Putamen (tissue), 1 donor: ENCODE data around the gene RPRD1B.
"Not testable (repeated sequence)": the region's sequence is repeated elsewhere in the genome, so short reads cannot be mapped to it uniquely, and the experiment has no call there.

Experiments used
- DNase-seq: peaks from one replicate; pipeline ENCODE4 v3.0.0-alpha.2; 2016; ENCODE audit warnings: low spot score

Gene RPRD1B

DNA sequence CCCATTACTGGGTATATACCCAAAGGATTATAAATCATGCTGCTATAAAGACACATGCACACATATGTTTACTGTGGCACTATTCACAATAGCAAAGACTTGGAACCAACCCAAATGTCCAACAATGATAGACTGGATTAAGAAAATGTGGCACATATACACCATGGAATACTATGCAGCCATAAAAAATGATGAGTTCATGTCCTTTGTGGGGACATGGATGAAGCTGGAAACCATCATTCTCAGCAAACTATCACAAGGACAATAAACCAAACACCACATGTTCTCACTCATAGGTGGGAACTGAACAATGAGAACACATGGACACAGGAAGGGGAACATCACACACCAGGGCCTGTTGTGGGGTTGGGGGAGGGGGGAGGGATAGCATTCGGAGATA, 73.8 kb downstream of the RPRD1B start:
- not testable (repeated sequence) for DNase-seq

DNA sequence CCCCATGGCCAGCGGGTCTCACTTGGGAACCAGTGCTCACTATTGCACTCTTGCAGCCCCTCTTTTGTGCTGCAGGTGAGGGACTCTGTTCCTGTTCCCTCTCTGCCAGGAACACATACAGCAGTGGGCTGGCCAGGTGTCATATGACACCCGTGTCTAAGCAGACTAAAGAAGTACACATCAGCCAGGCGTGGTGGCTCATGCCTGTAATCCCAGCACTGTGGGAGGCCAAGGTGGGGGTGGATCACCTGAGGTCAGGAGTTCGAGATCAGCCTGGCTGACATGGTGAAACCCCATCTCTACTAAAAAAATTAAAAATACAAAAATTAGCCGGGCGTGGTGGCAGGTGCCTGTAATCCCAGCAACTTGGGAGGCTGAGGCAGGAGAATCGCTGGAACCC, 74.4 kb downstream of the RPRD1B start:
- not testable (repeated sequence) for DNase-seq

DNA sequence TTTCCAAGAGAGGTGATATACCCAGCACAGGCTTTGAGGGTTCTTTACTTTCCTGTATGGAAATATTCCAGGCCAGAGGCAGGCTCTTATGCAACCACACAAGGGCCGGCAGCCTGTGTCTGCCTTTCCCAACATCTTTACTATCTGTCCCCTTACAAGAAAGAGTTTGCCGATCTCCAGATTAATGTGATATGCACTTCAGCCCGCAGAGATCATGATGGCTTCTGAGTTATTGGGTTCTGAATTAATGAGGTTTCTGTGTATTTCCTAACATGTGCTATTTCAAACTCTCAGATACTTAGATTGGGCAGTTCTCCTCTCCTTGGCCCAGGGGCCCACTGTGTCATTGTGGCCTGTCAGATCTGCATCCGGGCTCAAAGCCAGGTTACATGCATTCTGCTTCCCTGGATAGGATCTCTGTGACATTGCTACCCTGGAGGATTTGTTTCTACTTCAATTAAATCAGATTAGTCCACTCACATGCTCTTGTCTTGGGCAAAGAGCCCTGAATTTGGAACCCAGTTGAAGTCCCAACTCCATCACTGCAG, 75.0 kb downstream of the RPRD1B start:
- DNase-seq, result no peak

DNA sequence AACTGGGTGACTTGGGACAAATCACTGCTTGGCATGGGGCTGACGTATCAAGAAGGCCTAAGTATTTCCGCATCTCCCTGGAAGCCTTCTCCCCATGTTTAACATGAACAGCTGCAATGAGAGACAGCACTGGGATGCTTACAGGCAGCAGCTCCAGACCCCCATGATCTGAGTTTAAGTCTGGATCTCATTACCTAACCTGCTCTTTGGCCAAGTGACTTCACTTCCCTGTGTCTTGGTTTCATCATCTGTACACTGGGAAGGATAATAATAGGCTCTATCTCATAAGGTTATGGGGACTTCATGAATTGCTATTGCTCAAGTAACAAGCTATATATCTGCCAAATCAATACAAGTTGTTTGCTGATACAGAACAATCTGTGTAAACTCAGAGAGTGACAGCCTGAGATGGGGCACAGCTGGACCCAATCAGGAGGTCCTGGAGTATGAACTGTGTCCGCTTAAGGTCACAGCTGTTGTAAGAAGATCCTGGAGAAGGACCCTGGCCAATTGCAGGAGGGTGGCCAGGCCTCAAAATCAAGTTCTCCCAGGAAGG, 75.5 kb downstream of the RPRD1B start:
- DNase-seq, result no peak

DNA sequence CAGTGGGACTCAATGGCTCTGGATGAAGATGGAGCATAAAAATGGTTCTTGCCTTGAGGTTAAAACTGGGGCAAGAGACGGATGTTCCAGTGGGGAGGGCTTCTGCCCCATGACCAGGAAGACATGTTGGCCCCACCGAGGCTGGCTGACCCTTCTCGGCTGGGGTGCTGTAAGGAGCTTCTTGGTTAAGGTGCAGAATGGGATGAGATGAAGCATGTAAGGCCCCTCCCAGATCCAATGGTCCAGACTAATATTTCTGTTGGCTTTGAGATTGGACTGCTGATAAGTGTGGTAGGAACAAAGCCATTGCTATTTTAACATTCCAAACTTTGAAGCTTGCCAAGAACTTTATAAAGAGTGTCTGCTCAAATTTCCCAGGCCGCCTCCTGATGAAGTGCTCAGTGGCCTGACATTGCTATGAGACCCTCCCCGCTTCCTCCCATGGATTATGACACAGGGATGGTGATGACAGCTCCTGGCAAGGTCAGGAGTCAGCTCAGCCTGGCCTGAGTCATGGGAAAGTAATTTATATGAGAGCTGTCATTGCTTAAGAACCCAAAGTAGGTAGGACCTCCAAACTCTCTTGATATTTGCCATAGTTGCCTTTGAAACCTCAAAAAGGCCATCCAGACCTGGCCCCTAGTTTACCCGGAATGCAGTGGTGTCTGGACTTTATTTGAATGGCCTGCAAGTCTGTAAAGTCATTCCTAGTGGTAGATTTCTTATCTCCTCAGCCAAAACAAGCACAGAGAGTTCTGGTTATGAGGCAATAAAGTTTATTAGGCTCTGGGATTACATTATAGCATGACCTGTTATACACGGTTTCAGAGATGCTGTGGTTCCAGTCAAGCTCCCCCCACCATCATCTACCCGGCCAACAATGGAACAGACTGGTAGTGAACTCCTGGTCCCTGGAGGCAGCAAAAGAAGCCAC, 76.3 kb downstream of the RPRD1B start:
- no peak for DNase-seq

DNA sequence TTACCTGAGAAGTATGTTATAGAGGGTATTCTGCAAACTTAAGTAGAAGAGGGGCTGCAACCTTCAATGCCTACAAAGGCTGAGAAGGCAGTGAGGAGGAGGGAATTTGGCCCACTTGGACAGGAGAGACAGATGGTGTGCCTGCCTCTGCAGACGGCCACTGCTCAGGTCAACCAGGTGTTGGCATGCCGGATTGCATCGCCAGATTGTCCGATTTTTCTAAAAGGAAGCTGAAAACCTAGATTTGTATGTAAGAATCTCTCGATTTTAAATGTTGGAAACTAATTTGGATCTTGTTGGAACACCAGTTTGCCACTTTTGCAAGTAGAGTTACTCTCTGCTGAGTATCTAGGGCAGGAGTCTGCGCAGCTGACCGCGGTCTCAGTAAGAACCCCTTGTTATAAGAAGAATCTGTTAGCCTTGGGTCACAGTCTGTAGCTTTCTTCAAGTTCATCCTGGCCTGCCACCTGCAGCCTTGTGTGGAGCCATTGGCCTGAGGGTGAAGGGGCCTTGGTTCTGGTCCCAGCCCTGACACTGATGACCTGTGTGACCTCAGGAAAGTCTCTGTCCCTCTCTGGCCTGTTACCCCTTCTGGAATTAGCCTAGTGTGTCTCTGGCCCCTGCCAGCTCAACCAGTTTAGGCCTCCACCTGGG, 77.1 kb downstream of the RPRD1B start:
- no peak for DNase-seq

DNA sequence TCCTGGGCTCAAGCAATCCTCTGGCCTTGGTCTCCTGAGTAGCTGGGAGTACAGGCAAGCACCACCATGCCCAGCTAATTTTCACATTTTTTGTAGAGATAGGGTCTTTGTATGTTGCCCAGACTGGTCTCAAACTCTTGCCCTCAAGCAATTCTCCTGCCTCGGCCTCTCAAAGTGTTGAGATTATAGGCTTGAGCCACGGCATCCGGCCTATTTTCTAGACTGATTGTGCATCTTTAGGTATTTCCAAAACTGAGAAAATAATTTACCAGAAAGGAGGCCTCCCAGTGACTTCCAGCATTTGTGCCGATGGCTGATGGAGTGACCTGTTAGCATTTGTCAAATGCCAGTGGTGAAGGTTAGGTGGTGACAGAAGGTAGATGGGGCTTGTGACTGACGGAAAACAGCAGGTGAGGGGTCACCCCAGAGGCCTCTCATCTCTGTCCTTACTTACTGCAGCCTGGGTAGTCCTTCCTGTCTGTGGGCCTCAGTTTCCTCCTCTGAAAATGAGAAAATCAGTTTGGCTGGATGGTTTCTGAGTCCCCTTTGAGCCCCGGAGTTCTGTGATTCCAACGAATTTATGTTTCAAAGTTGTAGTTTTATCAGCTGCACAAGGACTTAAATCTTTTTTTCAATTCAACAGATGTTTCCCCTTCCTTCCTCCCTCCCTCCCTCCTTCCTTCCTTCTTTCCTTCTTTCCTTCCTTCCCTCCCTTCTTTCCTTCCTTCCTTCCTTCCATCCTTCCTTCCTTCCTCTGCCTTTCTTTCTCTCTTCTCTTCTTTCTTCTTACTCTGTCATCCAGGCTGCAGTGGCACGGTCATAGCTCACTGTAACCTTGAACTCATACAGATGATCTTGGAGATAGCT, 78.1 kb downstream of the RPRD1B start:
- DNase-seq, result no peak

DNA sequence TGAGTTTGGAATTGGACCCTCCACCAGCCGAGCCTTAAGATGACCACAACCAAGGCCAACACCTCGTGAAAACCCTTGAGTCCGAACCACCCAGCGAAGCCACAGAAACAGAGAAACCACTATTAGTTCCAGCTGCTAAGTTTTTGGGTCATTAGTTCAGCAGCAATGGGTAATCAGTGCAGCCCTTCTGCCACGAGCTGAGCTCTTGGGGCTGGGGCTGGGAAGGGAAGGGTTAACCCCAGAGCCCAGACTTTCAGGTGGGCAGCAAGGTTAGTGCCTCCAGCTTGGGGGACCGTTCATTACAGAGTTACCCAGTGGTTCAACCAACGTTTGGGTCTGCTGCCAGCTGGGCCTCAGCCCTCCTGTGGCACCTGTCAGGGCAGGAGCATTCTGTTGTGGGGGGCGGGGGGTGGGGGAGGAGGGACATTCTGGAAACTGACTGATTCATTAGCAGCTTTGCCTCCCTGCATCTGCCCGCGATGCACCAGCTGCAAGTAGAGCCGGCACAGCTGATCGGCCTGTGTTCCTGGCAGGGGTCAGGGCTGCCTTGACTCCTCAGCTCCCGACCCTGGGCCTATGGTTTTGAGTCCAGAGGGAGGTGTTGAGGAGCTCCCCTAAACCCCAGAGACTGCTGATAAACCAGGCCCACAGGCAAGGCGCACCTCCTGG, 78.8 kb downstream of the RPRD1B start:
- DNase-seq, result no peak

DNA sequence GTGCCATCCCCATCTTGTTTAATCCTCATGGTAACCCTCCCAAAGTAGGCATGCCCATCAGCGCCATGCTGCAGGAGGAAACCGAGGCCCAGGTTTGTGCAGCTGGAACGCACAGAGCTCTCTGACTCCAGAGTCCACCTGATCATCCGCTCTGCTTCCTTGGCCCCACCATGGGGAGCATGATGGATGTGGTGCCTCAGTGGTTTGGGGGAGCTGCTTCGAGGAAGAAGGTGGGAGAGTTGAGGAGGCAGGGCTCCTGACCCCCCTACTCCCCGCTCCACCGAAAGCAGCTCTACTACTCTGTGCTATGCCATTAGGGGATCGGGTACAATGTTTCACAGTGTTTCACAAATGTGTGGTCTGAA, 79.4 kb downstream of the RPRD1B start:
- no peak for DNase-seq

DNA sequence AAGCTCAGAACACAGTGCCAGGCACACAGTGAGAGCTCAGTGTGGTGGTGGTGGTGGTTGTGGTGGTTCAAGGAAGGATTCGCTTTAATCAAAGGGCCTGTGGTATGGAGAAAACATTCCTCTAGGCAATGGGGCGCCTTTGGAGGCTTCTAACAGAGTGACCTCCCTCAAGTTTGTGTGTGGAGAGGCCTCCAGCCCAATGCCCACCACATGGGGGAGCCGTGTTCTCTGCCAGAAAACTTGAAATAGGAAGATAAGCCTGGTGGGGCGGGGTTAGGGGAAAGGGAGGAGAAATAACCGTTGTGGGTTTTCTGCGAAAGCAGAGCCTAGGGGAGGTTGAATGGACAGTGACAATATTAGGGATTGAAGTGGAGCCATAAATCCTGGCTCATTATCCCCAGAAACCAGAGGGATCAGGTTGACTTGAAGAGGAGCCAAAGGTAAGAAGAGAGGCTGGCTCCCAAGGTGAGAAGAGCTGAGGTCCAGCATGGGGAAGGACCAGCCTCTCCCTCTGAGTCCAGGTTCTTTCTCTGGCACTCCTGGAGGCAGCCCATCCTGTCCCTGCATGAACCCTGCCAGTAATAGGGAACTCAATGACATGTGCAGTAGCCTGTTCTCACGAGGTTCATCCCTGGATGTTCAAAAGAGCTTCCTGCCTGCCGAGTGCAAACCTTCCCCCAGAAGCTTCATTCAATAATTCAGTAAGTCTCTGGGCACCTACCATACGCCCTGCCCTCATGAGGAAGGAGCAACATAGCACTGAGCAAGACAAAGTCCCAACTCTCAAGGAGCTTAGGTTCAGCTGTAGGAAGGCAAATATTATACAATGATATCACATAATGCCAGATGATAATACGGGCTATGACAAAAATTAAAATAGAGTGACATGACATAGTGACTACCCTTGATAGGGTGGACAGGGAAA, 80.1 kb downstream of the RPRD1B start:
- no peak for DNase-seq

DNA sequence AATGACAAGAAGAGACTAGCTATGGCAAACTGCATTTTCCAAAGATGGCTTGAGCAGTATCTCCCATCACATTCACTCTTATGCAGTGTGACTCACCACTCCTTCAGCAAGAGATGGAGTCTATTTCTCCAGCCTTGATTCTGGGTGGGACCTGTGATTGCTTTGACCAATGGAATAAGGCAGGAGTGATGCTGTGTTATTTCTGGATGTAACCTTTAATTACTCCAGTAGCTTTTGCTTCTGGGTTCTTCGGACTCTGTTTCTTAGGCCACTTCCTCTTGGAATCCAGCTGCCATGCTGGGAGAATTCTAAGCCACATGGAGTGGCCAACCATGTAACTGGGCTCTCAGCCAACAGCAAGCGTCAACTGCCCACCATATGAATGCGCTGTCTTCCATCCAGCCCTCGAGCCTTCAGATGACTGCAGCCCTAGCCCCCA, 80.8 kb downstream of the RPRD1B start:
- DNase-seq, result no peak

DNA sequence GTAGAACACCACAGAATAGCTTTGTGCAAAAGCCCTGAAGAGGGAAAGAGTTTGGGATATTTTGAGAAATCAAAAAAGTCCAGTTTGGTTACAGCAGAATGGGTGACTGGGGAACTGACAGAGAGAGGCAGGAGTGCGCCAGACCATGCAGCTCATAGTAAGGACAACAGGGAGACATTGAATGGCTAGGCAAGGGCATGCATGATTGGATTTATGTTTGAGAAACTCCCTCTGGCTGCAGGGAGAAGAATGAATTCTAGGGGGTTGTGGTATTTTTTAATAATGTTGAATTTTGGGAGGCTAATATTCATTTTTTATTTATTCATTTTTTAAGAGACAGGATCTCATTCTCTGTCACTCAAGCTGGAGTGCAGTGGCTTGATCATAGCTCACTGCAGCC, 81.7 kb downstream of the RPRD1B start:
- DNase-seq, result no peak

DNA sequence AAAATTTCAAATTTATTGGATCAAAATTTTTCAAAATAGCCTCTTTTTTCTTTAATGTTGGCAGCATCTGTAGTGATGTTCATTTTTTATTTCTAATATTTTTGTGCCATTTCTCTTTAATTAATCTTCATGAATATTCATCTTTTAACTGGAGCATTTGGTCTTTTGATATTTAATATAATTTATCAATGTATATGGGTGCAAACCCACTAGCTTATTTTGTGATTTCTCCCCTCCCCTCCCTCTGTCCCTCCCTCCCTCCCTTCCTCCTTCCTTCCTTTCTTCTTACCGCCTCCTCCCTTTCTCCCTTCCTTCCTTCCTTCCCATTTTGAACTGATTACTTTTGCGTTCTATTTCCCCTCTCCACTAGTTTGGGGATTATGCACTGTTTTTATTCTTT, 82.3 kb downstream of the RPRD1B start:
- DNase-seq, result no peak

DNA sequence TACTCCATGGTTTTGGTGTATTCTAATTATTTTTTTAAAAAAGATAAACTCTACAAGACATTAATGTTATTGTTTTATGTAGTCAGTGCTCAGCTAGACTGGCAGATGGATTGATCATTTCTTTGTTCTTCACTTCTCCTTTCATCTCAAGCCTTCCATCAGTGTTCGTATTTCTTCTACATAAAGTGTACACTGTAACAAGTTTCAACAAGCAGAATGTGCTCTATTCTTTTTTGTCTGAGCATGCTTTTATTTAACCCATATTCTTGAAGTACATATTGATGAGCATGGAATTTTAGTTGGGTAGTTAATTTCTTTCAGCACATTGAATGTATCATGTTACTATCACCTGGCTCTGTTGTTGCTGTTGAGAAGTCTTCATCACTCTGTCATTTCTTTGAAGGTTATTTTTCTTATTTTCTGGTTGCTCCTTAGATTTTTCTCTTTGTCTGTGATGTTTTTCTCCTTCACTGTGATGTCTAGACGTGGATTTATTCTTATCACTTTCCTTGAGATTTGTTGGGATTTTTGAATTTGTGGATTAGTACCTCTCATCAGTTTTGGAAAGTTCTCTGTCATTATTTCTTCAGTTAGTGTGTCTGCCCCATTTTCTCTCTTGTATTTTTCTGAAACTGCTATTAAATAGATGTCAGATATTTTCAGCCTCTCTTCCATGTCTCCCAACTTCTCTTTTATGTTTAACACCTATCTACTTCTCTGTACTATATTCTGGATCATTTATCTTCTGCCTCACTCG, 83.0 kb downstream of the RPRD1B start:
- DNase-seq, result no peak

DNA sequence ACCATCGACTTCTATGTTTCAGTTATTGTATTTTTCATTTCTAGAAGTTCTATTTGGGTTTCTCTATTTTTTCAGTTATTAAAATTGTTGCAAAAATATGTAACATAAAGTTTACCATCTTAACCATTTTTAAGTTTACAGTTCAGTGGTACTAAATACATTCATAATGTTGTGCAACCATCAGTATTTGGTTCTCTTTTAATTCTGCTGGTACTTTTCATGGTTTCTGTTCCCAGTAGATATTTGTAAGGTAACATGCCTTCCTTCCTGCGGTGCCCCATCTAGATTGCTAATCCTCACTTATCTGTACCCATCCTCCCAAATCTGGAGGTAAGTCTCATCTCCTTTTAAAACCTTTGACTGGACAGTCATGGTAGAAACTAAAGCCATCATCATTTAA, 83.7 kb downstream of the RPRD1B start:
- no peak for DNase-seq

DNA sequence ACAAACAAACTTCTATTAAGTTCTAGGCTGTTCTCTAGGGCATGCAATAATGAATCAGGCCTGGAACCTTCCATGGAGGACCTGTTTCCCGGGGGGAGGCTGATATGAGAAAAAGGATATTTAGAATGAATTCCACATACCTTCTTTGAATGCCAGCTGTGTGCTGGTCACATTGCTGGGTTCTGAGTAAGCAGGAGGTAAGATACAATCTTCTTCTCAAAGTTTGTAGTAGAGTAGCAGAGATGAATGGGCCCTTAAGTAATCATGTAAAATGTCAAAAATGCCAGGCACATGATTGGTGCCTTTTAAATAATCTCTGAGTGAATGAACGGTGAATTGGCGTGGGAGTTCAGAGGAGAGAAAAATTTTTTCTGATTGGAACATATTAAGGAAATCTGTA, 84.1 kb downstream of the RPRD1B start:
- no peak for DNase-seq

DNA sequence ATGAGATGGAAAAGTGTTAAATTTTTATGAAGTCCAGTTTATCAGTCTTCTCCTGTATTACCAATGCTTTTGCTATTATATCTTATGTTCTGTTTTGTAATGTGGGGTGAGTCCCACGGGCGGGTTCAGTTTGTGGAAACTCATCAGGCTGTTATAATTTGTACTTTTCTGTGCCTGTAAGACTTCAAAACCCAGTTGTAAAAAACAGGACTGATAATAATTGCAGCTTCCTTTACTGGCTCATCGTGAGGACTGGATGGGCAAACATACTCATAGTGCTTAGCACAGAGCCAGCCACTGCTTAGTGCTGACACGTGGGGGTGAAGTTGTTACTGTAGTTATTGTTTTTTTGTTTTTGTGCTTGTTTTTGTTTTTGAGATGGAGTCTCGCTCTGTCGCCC, 85.9 kb downstream of the RPRD1B start:
- DNase-seq, result no peak

DNA sequence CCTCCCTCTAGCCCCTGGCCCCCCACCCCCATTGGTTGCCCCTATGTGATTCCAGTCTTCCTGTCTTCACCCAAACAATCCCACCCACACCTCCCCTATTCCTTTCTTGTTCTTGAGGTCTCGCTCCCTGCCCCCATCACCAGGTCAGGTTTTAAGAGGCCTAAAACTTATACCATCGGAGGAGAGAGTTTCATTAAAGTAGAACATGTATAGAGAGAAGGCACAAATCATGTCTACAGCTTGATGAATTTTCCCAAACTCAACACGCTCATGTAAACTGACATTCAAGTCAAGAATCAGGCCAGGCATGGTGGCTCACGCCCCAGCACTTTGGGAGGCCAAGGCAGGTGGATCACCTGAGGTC, 87.1 kb downstream of the RPRD1B start:
- DNase-seq, result no peak

DNA sequence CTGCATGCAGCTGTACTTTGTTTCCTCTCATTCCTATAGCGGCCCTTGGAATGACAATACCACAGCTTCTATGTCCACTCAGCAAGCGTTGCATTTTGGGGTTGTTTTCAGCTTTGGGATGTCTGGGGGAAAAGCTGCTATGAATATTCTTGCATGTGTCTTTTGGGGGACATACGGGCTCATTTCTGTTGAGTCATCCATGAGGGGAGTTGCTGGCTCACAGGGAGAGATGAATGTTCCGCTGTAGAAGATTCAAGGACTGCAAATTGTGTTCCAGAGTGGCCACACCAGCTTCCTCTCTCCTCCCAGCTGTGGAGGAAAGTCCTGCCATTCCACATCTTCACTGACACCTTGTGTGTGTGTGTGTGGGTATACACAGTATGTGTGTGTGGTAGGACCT, 88.2 kb downstream of the RPRD1B start:
- DNase-seq, result no peak
